ENCODE measurements around the gene RNF14.
"Not testable (repeated sequence)": the region's sequence is repeated elsewhere in the genome, so short reads cannot be mapped to it uniquely, and the experiment has no call there.

The RNF14 gene

GRCh38 chr5:142016556-142016955 lies 47.7 kb downstream of the RNF14 start:
- DNase-seq: peak in 1 of 4 experiments; percentile 6

- no peak for DNase-seq
These were observed 49.0 kb downstream of the RNF14 start for GRCh38 chr5:142017832-142018427.

GRCh38 chr5:142020122-142020659 lies 51.3 kb downstream of the RNF14 start:
- DNase-seq: no peak

- DNase-seq: no peak
These were observed 54.9 kb downstream of the RNF14 start for GRCh38 chr5:142023836-142024235.

- DNase-seq: peak; percentile 53 to 73 (median 72)
These were observed 55.9 kb downstream of the RNF14 start for GRCh38 chr5:142024771-142025304.

GRCh38 chr5:142025637-142026036 lies 56.7 kb downstream of the RNF14 start:
- DNase-seq: no peak

- no peak for DNase-seq
These were observed 63.2 kb downstream of the RNF14 start for GRCh38 chr5:142032150-142032549.

GRCh38 chr5:142032747-142033631 lies 64.1 kb downstream of the RNF14 start:
- DNase-seq: no peak

GRCh38 chr5:142033632-142034567 lies 65.0 kb downstream of the RNF14 start:
- DNase-seq: not testable (repeated sequence)

- DNase-seq: no peak
These were observed 66.1 kb downstream of the RNF14 start for GRCh38 chr5:142034994-142035393.

- DNase-seq: no peak
These were observed 68.0 kb downstream of the RNF14 start for GRCh38 chr5:142036918-142037317.

- not testable (repeated sequence) for DNase-seq
These were observed 68.7 kb downstream of the RNF14 start for GRCh38 chr5:142037599-142037998.

GRCh38 chr5:142038735-142039134 lies 69.8 kb downstream of the RNF14 start:
- DNase-seq: no peak

Data from activated naive CD4-positive, alpha-beta T cell (primary cell).